ENCODE measurements around the gene TSPYL6. TPM values are rescaled to one million over a fixed set of nuclear protein-coding genes. Genes with fewer than 3 reads are reported as not detected.

Gene TSPYL6
- total RNA-seq, 2 experiments from 2014 or later: not detected

DNA sequence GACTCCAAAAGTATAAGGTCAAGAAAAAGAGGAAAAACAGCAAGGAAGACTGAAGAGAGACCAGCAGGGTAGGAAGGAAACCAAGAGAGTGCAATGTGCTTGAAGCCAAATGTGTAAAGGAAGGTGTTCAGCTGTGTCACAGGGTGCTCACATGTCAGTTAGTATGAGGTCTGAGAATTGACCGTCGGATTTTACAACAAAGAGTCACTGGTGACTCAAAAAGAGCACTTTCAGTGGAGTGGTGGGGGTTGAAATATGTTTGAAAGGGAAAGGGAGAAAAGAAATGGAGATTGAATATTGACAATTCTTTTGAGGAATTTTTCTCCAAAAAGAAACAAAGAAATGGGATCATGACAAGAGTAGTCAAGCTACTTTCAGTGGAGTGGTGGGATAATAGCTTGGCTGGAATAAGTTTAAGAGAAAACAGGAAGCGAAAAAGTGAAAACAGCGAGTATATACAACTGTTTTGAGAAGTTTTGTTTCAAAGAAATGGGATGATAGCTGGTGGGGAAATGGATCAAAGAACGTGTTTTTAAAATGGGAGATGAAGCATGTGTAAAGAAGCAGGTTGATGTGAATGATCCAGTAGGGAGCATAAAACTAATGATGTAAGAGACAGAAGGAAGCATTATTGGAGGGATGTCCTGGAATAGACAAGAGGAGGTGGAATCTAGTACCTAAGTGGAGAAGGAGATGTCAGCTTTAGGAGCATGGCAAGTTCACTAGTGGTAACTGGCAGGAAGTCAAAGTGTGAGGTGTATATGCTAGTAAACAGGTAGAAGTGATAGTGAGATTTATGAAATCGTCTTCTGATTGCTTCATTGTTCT lies 3.6 kb upstream of the TSPYL6 start:
- Mint-ChIP-seq H3K4me1 (ENCODE audit: low read depth) (no peaks in the 10 kb centered on the region), H3K27ac (no peak overlapping the region), H3K4me3 (no peak overlapping the region), H3K9me3 (peaks cover 8% of the 10 kb centered on the region), H3K27me3 (no peaks in the 10 kb centered on the region), H3K36me3 (ENCODE audit: low read depth) (peaks cover 21% of the 10 kb centered on the region)
- Histone ChIP-seq H3K4me1 (ENCODE audit: insufficient read depth, low read length) (no peaks in the 10 kb centered on the region), H3K27ac (ENCODE audit: low read depth in 1 of 2, low read length in 2 of 2) (no peak overlapping the region), H3K36me3 (ENCODE audit: insufficient read depth, low read length) (no peaks in the 10 kb centered on the region), H3K9me3 (ENCODE audit: control insufficient read depth in 1 of 2, insufficient read depth in 1 of 2, low read length in 2 of 2) (peaks cover 0 to 20% of the 10 kb centered on the region in 2 experiments), H3K27me3 (ENCODE audit: control insufficient read depth in 1 of 2, insufficient read depth in 2 of 2, low read length in 2 of 2) (no peaks in the 10 kb centered on the region), H3K4me3 (ENCODE audit: low read length) (no peak overlapping the region)
- DNase-seq (no peak), ATAC-seq (ENCODE audit: poor library complexity) (no peak)
- POLR2A ChIA-PET: no interaction called here
- no peak for TF ChIP-seq CTCF (IDR thresholded peaks at IDR 0.05)
- intact Hi-C loops (cut with DNase I, micrococcal nuclease): no loop called here
- CTCF ChIA-PET: no interaction called here

DNA sequence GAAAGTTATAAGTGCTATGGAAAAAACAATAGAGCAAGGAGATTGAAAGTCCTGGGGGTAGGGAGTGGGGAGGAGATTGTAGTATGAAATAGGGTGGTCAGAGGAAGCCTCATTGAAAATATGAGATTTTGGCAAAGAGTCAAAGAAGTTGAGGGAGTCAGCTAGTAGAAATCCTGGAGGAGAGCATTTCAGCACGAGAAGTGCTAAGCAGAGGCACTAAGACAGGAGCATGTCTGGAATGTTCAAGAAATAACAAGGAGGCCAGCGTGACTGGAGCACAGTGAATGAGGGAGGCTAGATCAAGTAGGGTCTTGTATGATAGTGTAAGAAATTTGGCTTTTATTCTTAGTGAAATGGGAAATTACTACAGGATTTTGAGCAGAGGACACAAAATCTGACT lies 2.1 kb upstream of the TSPYL6 start:
- H3K9me3 Mint-ChIP-seq: peaks cover 5% of the 10 kb centered on the region
- no peaks in the 10 kb centered on the region for H3K27me3 Mint-ChIP-seq
- no peak for DNase-seq
- H3K36me3 ChIP-seq (ENCODE audit: insufficient read depth, low read length): no peaks in the 10 kb centered on the region
- CTCF ChIA-PET: no interaction called here
- no peak overlapping the region for H3K27ac Mint-ChIP-seq
- intact Hi-C loops (cut with DNase I, micrococcal nuclease): no loop called here
- H3K4me3 ChIP-seq (ENCODE audit: low read length): no peak overlapping the region
- POLR2A ChIA-PET: no interaction called here
- H3K4me3 Mint-ChIP-seq: no peak overlapping the region
- no peaks in the 10 kb centered on the region for H3K4me1 ChIP-seq (ENCODE audit: insufficient read depth, low read length)
- H3K9me3 ChIP-seq (ENCODE audit: control insufficient read depth in 1 of 2, insufficient read depth in 1 of 2, low read length in 2 of 2): peaks cover 0 to 15% of the 10 kb centered on the region in 2 experiments
- TF ChIP-seq CTCF (IDR thresholded peaks at IDR 0.05): no peak
- H3K27ac ChIP-seq (ENCODE audit: low read depth in 1 of 2, low read length in 2 of 2): no peak overlapping the region
- peaks cover 23% of the 10 kb centered on the region for H3K36me3 Mint-ChIP-seq (ENCODE audit: low read depth)
- no peak for ATAC-seq (ENCODE audit: poor library complexity)
- no peaks in the 10 kb centered on the region for H3K4me1 Mint-ChIP-seq (ENCODE audit: low read depth)
- no peaks in the 10 kb centered on the region for H3K27me3 ChIP-seq (ENCODE audit: control insufficient read depth in 1 of 2, insufficient read depth in 2 of 2, low read length in 2 of 2)

GRCh38 chr2:54255230-54256090 lies 569 bp downstream of the TSPYL6 start:
- no peaks in the 10 kb centered on the region for H3K36me3 ChIP-seq (ENCODE audit: insufficient read depth, low read length)
- TF ChIP-seq CTCF (IDR thresholded peaks at IDR 0.05): no peak
- no peak overlapping the region for H3K27ac ChIP-seq (ENCODE audit: low read depth in 1 of 2, low read length in 2 of 2)
- POLR2A ChIA-PET: no interaction called here
- intact Hi-C loops (cut with DNase I, micrococcal nuclease): no loop called here
- CTCF ChIA-PET: no interaction called here
- no peak overlapping the region for H3K4me3 ChIP-seq (ENCODE audit: low read length)
- Mint-ChIP-seq H3K4me3 (no peak overlapping the region), H3K27me3 (no peaks in the 10 kb centered on the region), H3K36me3 (ENCODE audit: low read depth) (peaks cover 23% of the 10 kb centered on the region), H3K27ac (no peak overlapping the region), H3K4me1 (ENCODE audit: low read depth) (no peaks in the 10 kb centered on the region), H3K9me3 (no peaks in the 10 kb centered on the region)
- ATAC-seq (ENCODE audit: poor library complexity) (no peak), DNase-seq (no peak)
- no peaks in the 10 kb centered on the region for H3K4me1 ChIP-seq (ENCODE audit: insufficient read depth, low read length)
- H3K27me3 ChIP-seq (ENCODE audit: control insufficient read depth in 1 of 2, insufficient read depth in 2 of 2, low read length in 2 of 2): no peaks in the 10 kb centered on the region
- peaks cover 0 to 15% of the 10 kb centered on the region in 2 experiments for H3K9me3 ChIP-seq (ENCODE audit: control insufficient read depth in 1 of 2, insufficient read depth in 1 of 2, low read length in 2 of 2)

All from CD4-positive, alpha-beta T cell (primary cell).